ENCODE data around the gene GPR3.
"Not testable (repeated sequence)": the region's sequence is repeated elsewhere in the genome, so short reads cannot be mapped to it uniquely, and the experiment has no call there.

The GPR3 gene

DNA sequence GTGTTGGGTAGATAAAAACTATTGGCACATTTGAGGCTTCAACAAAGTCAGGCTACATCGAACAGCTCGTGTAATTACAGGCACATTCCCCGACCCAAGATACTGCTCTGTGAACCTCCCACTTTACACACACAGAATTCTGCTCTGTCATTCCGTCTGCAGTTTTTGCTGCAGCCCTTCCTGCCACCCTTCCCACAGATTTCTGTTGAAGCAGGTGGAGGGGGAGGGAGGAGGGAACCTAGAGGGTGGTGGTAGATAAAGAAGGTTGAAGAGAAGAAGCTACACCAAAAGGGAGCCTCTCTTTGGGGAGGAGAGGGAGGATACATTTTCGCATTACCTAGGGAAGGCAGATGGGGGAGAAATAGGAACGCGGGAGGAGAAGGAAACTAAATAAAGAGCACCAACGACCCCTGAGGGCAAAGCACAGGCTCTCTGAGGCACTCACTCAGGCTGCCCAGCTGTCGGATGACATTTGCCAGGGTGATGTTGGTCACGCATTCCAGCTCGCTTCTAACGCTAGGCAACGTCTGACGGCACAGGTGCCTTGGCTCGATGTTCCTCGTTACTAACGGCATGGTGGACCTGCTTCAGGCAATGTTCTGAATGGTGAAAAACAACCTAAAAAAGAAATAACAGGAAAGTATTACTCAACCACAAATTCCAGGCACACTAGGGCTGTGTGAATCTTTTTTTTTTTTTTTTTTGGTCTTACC is 36.0 kb downstream of the GPR3 start:
- DNase-seq (ENCODE audit: low spot score), result no peak

DNA sequence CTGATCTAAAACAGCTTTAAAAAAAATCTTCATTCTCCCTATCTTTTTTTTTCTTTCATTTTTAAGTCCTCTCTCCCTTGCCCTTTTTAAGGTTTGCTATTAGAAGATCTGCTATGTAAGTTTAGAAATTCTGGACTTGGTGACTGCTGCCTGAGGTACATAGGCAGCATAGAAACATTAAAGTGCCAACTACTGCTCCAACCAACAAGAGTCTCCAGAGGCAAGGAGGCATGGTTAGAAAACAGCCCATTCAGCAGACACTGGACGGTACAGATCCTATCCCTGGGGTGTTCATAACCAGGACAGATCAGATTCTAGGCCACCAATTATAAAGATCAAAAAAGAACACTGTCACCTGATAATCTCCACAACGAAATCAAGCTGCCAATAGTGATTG is 36.6 kb downstream of the GPR3 start:
- DNase-seq (ENCODE audit: low spot score), result no peak

DNA sequence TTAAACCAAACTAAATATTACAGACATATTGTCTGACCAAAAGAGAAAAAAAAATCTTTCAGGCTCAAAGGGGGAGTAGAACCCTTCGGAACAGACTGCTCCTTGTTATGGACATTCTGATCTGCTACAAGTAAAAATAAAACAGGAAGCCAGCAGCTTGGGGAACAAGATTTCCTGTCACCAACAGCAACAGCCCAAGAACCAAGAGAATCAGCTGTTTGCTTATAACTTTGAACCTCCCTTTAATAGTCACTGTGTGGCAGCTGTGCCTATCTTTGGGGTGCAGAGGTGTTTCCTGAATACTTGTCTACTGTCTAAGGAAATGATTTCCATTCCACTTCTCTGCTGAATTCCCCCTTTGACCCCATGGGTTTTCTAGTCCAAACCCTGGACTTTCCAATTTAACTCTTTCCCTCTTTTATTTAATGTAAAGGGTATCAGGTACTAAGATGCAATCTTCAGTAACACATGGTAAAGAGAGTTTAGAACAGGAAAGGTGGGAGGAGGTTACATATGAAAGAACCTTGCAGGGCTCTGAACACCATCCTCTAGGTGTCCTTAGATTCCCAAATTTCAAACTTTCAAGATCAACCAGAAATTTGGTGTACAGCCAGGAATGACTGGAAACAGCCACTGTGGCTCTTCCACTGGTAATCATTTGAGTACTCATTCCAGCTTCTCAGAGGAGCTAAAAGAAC is 38.6 kb downstream of the GPR3 start:
- DNase-seq (ENCODE audit: low spot score), result no peak

DNA sequence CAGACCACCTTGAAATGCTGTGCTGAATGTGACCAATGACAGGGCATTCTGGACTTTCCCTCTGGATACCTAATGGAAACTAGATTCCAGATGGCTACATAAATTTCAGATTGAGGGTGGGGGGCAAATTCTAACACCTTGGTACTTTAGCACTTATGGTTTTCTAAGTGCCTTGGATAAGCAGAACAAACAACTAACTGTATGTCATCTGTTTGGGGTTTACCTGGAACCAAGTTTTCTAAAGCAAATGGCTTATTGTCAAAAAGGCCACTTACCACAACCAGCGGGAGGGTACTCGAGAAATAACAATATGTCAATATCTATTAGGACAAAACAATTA is 39.1 kb downstream of the GPR3 start:
- DNase-seq (ENCODE audit: low spot score), result no peak

DNA sequence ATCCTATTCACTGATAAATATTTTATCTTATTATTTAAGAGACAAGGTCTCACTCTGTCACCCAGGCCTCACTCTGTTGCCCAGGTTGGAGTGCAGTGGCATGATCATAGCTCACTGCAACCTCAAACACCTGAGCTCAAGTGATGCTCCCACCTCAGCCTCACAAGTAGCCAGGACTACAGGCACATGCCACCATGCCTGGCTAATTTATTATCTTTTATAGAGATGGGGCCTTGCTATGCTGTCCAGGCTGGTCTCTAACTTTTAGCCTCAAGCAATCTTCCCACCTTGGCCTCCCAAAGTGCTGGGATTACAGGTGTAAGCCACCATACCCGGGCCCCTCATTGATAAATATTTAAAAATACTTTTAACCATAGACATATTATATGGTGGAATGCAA is 40.3 kb downstream of the GPR3 start:
- DNase-seq (ENCODE audit: low spot score), result not testable (repeated sequence)

DNA sequence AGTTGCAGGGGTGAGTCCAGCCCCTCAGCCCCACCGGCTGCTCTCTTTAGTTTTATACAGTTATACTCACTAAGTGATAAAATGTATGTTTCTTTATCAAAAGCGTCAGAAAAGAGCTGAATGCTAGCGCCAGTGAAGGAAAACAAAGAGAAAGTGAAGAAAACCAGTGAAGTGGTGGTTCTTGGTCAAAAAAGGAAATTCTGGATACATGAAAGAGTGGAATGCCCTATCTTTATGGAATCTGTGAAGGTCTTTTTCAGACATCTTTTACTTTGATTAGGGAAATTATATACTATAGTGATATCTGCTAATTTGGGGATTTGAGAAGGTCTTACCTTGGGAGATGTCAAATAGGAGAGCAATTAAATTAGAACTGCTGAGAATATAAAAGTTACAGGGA is 41.3 kb downstream of the GPR3 start:
- DNase-seq (ENCODE audit: low spot score), result no peak

DNA sequence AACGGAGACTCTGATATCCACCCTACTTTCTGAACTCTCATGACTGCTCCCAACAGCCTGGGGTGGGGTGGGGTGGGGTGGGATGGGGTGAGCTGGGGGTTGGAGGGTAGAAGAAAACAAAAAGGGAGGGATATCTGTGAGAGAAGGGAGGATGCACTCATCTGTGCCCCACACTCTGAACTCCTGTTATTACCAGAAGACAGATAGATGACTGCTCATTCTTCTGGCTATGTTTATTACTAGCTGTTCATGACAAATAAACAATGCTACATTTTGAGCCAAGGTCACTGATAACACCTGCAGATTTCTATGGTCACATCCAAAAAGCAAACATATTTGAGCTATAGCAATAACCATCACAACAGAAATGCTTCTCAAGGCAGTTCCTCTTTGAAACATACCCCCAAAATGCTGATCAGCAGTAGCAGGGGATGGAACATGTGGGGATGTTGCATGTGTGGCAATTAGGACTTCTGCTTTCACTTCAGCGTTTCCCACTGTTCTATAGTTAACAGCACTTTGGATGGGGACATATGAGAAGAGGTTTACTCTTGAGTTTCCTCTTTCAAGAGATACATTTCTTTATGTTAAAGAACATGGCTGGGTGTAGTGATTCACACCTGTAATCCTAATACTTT is 43.3 kb downstream of the GPR3 start:
- DNase-seq (ENCODE audit: low spot score), result no peak

DNA sequence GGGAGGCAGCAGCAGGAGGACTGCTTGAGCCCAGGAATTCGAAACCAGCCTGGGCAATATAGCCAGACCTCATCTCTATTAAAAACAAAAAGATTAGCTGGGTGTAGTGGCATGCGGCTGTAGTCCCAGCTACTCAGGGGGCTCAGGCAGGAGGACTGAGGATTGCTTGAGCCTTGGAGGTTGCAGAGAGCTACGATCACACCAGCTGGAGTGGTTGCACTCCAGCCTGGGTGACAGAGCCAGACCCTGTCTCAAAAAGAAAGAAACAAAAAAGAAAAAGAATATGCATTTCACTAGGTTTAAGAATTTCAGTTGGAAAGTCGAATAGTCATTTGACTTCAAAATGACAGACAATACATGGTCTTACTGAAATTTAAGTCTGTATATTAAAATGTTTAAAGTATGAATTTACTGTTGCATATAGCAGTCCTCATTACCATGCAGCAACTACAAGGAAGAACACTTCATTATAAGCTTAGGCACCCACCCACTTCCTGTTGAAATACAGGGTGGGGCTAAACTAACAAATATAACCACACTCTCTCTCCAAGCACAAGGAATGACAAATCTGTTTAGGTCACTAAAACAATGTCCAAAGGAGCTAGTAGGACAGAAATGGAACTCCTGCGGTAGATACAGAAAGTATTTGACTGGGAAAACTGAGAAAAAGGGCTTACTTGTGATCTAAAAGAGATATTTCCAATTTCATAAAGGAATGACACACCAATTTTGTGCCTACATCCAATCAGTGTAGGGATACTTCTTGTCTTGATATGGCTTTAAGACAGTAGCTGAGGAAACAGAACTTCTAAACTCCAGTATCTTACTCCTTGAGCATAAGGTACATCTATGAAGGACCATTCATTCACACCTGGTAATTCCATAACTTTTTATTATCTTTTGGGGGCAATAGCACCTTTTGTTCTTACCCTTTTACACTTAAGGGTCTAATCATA is 44.1 kb downstream of the GPR3 start:
- DNase-seq (ENCODE audit: low spot score), result no peak

DNA sequence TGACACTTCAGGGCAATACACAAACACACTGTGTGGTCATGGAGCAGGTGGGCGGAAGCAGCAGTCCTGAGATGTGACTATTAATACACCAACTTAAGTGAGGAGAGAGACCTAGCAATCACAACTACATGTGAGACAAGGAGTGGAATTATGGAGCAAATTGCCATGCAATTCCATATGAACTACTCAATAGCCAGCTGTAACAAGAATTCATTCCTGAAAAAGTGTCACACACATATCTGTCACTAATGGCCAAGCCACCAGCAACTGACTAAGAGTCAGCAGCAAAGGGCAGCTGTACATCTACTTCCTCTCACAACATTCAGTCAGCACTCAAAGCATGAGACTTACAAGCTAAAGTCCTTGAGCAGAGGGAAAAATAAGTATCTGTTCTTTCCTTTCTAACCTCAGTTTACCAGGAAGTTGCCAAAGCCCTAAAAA is 46.2 kb downstream of the GPR3 start:
- no peak for DNase-seq (ENCODE audit: low spot score)

DNA sequence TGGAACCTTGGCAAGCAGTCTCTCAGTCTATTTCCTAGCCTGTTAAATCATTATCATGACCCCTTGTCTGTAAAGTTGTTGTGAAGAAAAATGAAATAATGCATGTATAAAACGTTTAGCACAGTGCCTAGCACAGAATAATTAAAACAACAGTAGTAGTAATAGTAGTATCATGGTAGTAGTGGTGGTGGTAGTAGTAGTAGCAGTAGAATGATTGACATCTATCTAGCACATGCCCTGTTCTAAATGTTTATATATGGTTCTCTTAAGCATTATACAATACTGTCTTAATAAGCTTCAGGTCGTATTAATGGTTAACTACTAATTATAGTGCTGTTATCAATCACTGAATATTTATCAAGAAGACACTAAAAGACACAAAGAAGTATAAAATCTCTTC is 46.7 kb downstream of the GPR3 start:
- DNase-seq (ENCODE audit: low spot score), result no peak

DNA sequence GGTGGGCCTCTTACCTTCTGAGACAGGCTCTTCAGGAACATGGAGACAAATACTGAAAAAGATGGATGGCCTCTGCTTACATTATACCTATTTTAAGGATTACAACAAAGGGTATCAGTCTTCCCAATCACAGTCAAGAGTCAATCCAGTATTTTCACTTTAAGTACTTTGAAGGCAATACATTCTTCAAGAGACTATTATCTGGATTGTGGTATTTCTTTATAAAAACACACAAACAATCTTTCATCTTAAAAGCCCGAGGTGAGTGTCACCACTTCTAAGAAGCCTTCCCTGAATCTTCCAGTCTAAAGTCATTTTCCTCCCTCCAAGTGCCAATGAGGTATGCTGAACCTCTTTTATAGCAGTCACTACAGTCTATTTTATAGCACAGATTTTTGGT is 52.2 kb downstream of the GPR3 start:
- DNase-seq (ENCODE audit: low spot score), result no peak

All from D341Med (cell line).